Measurements from ENCODE around the gene SEMA6D. TPM values are rescaled to one million over a fixed set of nuclear protein-coding genes. Genes with fewer than 3 reads are reported as not detected.

SEMA6D gene
- total and polyA plus RNA-seq, 8 donors = 4.7 to 14.1 (median 6.3) TPM

DNA sequence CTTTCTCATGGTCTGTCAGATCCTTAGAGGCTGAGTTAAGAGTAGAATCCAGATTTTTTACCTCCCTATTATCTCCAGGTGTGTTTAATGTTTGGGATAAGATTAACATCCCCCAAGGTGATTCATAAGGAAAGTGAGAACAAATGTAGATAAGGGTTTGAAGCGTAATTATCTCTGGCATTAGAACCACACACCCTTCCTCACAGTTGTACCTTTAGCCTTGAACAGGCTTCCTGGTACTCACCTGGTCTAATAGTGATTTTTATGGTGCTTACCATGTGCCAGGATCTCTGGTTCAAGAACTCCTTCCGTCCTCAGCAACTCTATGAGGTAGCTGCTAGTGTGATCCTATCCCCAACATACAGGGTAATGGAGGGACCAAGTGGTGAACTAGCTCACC is 27.7 kb downstream of the SEMA6D start:
- Histone ChIP-seq H3K4me3 (no peak overlapping the region), H3K36me3 (peaks cover 0 to 5% (median 0%) of the 10 kb centered on the region in 3 donors), H3K4me1 (no peaks in the 10 kb centered on the region), H3K27ac (no peak overlapping the region), H3K9me3 (no peaks in the 10 kb centered on the region), H3K27me3 (no peaks in the 10 kb centered on the region)
- 71 to 73% methylated on average over 2 of the region's 2 CpGs for WGBS, 2 donors
- no peak for TF ChIP-seq CTCF (IDR thresholded peaks at IDR 0.05)
- DNase-seq (no peak), FAIRE-seq (no peak), ATAC-seq (no peak)
- intact Hi-C loops (cut with DNase I) = no loop called here

- no peak for FAIRE-seq
- Histone ChIP-seq H3K9me3 (no peaks in the 10 kb centered on the region), H3K27ac (no peak overlapping the region), H3K4me3 (no peak overlapping the region), H3K4me1 (no peaks in the 10 kb centered on the region), H3K36me3 (peaks cover 0 to 5% (median 0%) of the 10 kb centered on the region in 3 donors), H3K27me3 (no peaks in the 10 kb centered on the region)
- DNase-seq = no peak
- intact Hi-C loops (cut with DNase I) = no loop called here
- no peak for TF ChIP-seq CTCF (IDR thresholded peaks at IDR 0.05)
- 89 to 91% methylated on average over 3 of the region's 3 CpGs for WGBS, 2 donors
- ATAC-seq = no peak
Observed at GRCh38 chr15:47746516-47746915, 29.2 kb downstream of the SEMA6D start.

DNA sequence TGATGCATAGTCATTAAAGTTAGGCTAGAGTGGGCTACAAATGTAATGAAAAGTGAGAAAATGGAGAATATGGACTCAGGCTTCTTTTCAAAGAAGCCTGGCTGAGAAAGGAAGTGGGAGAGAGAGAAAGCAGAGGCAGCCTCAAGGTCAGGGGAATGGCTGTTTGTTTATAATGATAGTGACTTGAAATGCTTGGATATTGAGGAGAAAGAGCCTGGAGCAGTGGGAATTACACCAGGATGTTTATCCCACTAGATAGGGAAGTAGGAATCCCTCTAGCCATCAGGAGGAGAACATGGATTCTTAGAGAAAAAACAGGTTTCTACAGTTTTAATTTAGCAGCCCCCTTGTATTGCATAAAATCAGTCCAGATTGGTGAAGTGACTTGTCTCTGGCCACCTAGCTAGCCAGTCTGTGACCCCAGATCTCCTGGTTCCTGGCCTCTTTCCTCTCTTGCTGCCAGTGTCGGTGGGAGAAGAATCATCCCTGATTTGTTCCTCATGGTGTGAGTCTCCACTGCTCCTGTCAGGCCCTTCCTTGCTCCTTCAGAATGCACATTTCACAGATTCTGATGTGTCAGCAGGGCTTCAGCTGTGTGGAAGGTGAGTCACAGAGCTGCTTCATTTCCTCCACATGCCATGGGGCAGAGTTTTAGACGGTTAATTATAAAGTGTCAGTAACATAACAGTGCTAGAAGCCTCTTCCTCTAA is 32.9 kb downstream of the SEMA6D start:
- no peak for DNase-seq
- peaks cover 0 to 6% (median 0%) of the 10 kb centered on the region in 4 donors for H3K9me3 ChIP-seq
- FAIRE-seq = no peak
- no peak overlapping the region for H3K27ac ChIP-seq
- no peaks in the 10 kb centered on the region for H3K4me1 ChIP-seq
- ATAC-seq = peak in 1 of 4 donors; percentile 60
- no peak for TF ChIP-seq CTCF (IDR thresholded peaks at IDR 0.05)
- H3K36me3 ChIP-seq = no peaks in the 10 kb centered on the region
- H3K27me3 ChIP-seq = no peaks in the 10 kb centered on the region
- 86 to 90% methylated on average over 2 of the region's 2 CpGs for WGBS, 2 donors
- intact Hi-C loops (cut with DNase I) = no loop called here
- H3K4me3 ChIP-seq = no peak overlapping the region

GRCh38 chr15:47750740-47751262 is 33.5 kb downstream of the SEMA6D start:
- peaks cover 0 to 6% (median 0%) of the 10 kb centered on the region in 4 donors for H3K9me3 ChIP-seq
- H3K36me3 ChIP-seq = no peaks in the 10 kb centered on the region
- H3K4me3 ChIP-seq = no peak overlapping the region
- DNase-seq (no peak), FAIRE-seq (no peak), ATAC-seq (no peak)
- intact Hi-C loops (cut with DNase I) = no loop called here
- no peaks in the 10 kb centered on the region for H3K27me3 ChIP-seq
- WGBS, 2 donors = 85 to 92% methylated on average over 4 of the region's 4 CpGs
- H3K27ac ChIP-seq = no peak overlapping the region
- no peaks in the 10 kb centered on the region for H3K4me1 ChIP-seq
- no peak for TF ChIP-seq CTCF (IDR thresholded peaks at IDR 0.05)

DNA sequence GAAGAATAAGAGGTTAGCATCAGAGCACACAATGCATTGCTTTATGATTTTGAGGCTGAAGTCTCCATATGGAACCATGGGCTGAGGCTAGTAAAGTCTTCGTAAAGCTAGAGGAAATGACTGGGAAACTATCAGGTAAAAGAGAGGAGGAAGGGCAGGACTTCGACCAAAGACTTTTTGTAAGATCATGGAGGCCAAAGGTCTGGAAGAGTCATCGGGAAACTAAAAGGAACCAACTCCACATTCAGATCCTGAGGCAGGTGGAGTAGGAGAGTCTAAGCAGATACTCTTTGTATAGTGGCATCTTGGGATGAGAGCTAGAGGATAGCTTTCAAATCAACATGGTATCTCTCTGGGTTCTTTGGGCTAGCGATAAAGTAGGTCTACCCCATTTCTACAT is 36.3 kb downstream of the SEMA6D start:
- no peak for FAIRE-seq
- no peak for ATAC-seq
- H3K36me3 ChIP-seq = no peaks in the 10 kb centered on the region
- H3K9me3 ChIP-seq = peaks cover 0 to 6% (median 0%) of the 10 kb centered on the region in 4 donors
- DNase-seq = no peak
- intact Hi-C loops (cut with DNase I) = no loop called here
- H3K4me3 ChIP-seq = no peak overlapping the region
- H3K4me1 ChIP-seq = no peaks in the 10 kb centered on the region
- no peaks in the 10 kb centered on the region for H3K27me3 ChIP-seq
- TF ChIP-seq CTCF (IDR thresholded peaks at IDR 0.05) = no peak
- WGBS, 2 donors = 93 to 100% methylated on average over 4 of the region's 4 CpGs
- no peak overlapping the region for H3K27ac ChIP-seq
